Inflammatory macrophage treated with lipopolysaccharide for 1 hour (primary cell): ENCODE measurements around the gene CT47C1.

Source experiments
- DNase-seq, 2 donors: peaks; one replicate each; pipeline ENCODE4 v3.0.0-alpha.2; 2020 to 2022

The CT47C1 gene

GRCh38 chrX:119075270-119076025 is 2.7 kb downstream of the CT47C1 start:
- DNase-seq = no peak

GRCh38 chrX:119082278-119082677 is 9.5 kb downstream of the CT47C1 start:
- DNase-seq = no peak

- DNase-seq = peak in 1 of 2 donors; percentile 58
Observed at GRCh38 chrX:119084766-119085165, 12.0 kb downstream of the CT47C1 start.

GRCh38 chrX:119087121-119087520 is 14.3 kb downstream of the CT47C1 start:
- DNase-seq = no peak

- DNase-seq = peak; percentile 11 to 22
Observed at GRCh38 chrX:119089619-119090018, 16.8 kb downstream of the CT47C1 start.

GRCh38 chrX:119090627-119091026 is 17.8 kb downstream of the CT47C1 start:
- no peak for DNase-seq

GRCh38 chrX:119093991-119094735 is 21.4 kb downstream of the CT47C1 start:
- no peak for DNase-seq

- DNase-seq = no peak
Observed at GRCh38 chrX:119094819-119095218, 22.0 kb downstream of the CT47C1 start.

- no peak for DNase-seq
Observed at GRCh38 chrX:119095936-119096335, 23.1 kb downstream of the CT47C1 start.

- no peak for DNase-seq
Observed at GRCh38 chrX:119101168-119101567, 28.4 kb downstream of the CT47C1 start.

GRCh38 chrX:119105826-119106225 is 33.0 kb downstream of the CT47C1 start:
- DNase-seq = no peak

- peak; percentile 22 to 59 for DNase-seq
Observed at GRCh38 chrX:119107206-119107605, 34.4 kb downstream of the CT47C1 start.

GRCh38 chrX:119118780-119119395 is 46.1 kb downstream of the CT47C1 start:
- peak; percentile 18 to 60 for DNase-seq

- peak in 1 of 2 donors; percentile 57 for DNase-seq
Observed at GRCh38 chrX:119121341-119121740, 48.5 kb downstream of the CT47C1 start.
